GM12878 (cell line): ENCODE measurements around the gene PCBD2. TPM values are rescaled to one million over a fixed set of nuclear protein-coding genes. Genes with fewer than 3 reads are reported as not detected.
A peak's percentile ranks its signal among the peaks of the same experiment; 100 is the strongest.

Experiments
- BACH1 ChIP-seq: fragments of 450-650 bp; IDR thresholded peaks from 2 replicates; pipeline ENCODE4 v1.6.1; 2017; ENCODE audit warnings: mild to moderate bottlenecking, borderline replicate concordance
- BHLHE40 ChIP-seq, 2 experiments: fragments of 450-650 bp in 1 of 2; IDR thresholded peaks; 2 replicates each; pipeline ENCODE4 v1.6.1; 2011 to 2017; ENCODE audit warnings: low read depth in 2 of 2, borderline replicate concordance in 1 of 2, improper control_type of control experiment in 1 of 2, low read length in 1 of 2, mild to moderate bottlenecking in 1 of 2
- CREB1 ChIP-seq: IDR thresholded peaks from 2 replicates; pipeline ENCODE4 v1.6.1; 2012; ENCODE audit warnings: low read depth, mild to moderate bottlenecking, inconsistent platforms
- EED ChIP-seq: sonication (generic); IDR thresholded peaks from 2 replicates; pipeline ENCODE4 v1.6.1; 2016; ENCODE audit warnings: antibody characterized with exemption, low read depth
- JUNB ChIP-seq: IDR thresholded peaks from 2 replicates; pipeline ENCODE4 v1.6.1; 2016; ENCODE audit warnings: antibody characterized with exemption, mild to moderate bottlenecking
- NKRF ChIP-seq: fragments of 450-650 bp; conservative IDR thresholded peaks from 2 replicates; pipeline ENCODE4 v1.6.1; 2017; ENCODE audit warnings: mild to moderate bottlenecking, moderate library complexity
- NR2C1 ChIP-seq: fragments of 450-650 bp; IDR thresholded peaks from 2 replicates; pipeline ENCODE4 v1.6.1; 2017; ENCODE audit warnings: antibody characterized with exemption, mild to moderate bottlenecking, moderate library complexity
- NR2F1 ChIP-seq: fragments of 450-650 bp; conservative IDR thresholded peaks from 2 replicates; pipeline ENCODE4 v1.6.1; 2017; ENCODE audit warnings: mild to moderate bottlenecking
- POLR2AphosphoS5 ChIP-seq: IDR thresholded peaks from 2 replicates; pipeline ENCODE4 v1.6.1; 2011; ENCODE audit warnings: mild to moderate bottlenecking, low read length, inconsistent platforms
- RELB ChIP-seq: fragments of 450-650 bp; IDR thresholded peaks from 2 replicates; pipeline ENCODE4 v1.6.1; 2017; ENCODE audit warnings: low read depth, mild to moderate bottlenecking, moderate library complexity
- RUNX3 ChIP-seq: IDR thresholded peaks from 2 replicates; pipeline ENCODE4 v1.6.1; 2012; ENCODE audit warnings: low read length, inconsistent platforms
- SIN3A ChIP-seq: IDR thresholded peaks from 2 replicates; pipeline ENCODE4 v1.6.1; 2012; ENCODE audit warnings: low read depth, low read length, improper control_type of control experiment
- SIX5 ChIP-seq: IDR thresholded peaks from 2 replicates; pipeline ENCODE4 v1.6.1; 2011; ENCODE audit warnings: mild to moderate bottlenecking, low read depth, low read length, moderate library complexity; ENCODE audit not compliant: severe bottlenecking
- TARDBP ChIP-seq: IDR thresholded peaks from 2 replicates; pipeline ENCODE4 v1.6.1; 2016; ENCODE audit warnings: borderline replicate concordance
- YY1 ChIP-seq: IDR thresholded peaks from 2 replicates; pipeline ENCODE4 v1.6.1; 2011; ENCODE audit warnings: low read depth, mild to moderate bottlenecking, low read length
- ZBED1 ChIP-seq: IDR thresholded peaks from 2 replicates; pipeline ENCODE4 v1.6.1; 2016; ENCODE audit warnings: borderline replicate concordance
- ZNF207 ChIP-seq: fragments of 450-650 bp; IDR thresholded peaks from 2 replicates; pipeline ENCODE4 v1.6.1; 2014; ENCODE audit warnings: antibody characterized with exemption, mild to moderate bottlenecking, borderline replicate concordance
- polyA plus RNA-seq, 11 experiments: library from polyadenylated mRNA; depleted of rRNA in 4 of 11; unstranded in 6 of 11; stranded (reverse) in 5 of 11; fragments of >200 nt; fragmentation: Nextera tagmentation in 4 of 11; fragmentation: Illumina TruSeq in 1 of 11; extraction: Ambion mirVana in 4 of 11; extraction: Trizol in 1 of 11; gene quantifications; 1 replicate in 1 of 11; 2 replicates in 10 of 11; pipeline versions ENCODE4 v1.2.1 to v1.2.3, GENCODE V29; 2011 to 2016; ENCODE audit warnings: inconsistent platforms in 2 of 11, missing spikeins in 2 of 11, low read depth in 1 of 11
- total RNA-seq, 4 experiments: library from RNA; depleted of rRNA in 3 of 4; stranded (reverse); fragments of >200 nt in 3 of 4; fragmentation: Illumina TruSeq in 1 of 4; extraction: Trizol in 1 of 4; gene quantifications; 2 replicates each; pipeline versions ENCODE4 v1.2.1 to v1.2.3, GENCODE V29; 2013 to 2021
- TF ChIP-seq, protein P1 (sequence below): fragments of 450-650 bp; IDR thresholded peaks from 2 replicates; pipeline ENCODE4 v1.6.1; 2016; ENCODE audit warnings: mild to moderate bottlenecking
- TF ChIP-seq, protein P2 (sequence below): fragments of 450-650 bp; IDR thresholded peaks from 2 replicates; pipeline ENCODE4 v1.6.1; 2016; ENCODE audit warnings: mild to moderate bottlenecking, moderate library complexity, borderline replicate concordance
- TF ChIP-seq, protein P3 (sequence below): IDR thresholded peaks from 2 replicates; pipeline ENCODE4 v1.6.1; 2012; ENCODE audit warnings: low read depth, low read length, improper control_type of control experiment

Gene PCBD2
- total and polyA plus RNA-seq, 10 of the 15 experiments (the other 5 are each of a cell fraction or from before 2014, with no cell fraction given) = 5.4 to 13.6 (median 6.7) TPM

- TF ChIP-seq, protein P1, sequence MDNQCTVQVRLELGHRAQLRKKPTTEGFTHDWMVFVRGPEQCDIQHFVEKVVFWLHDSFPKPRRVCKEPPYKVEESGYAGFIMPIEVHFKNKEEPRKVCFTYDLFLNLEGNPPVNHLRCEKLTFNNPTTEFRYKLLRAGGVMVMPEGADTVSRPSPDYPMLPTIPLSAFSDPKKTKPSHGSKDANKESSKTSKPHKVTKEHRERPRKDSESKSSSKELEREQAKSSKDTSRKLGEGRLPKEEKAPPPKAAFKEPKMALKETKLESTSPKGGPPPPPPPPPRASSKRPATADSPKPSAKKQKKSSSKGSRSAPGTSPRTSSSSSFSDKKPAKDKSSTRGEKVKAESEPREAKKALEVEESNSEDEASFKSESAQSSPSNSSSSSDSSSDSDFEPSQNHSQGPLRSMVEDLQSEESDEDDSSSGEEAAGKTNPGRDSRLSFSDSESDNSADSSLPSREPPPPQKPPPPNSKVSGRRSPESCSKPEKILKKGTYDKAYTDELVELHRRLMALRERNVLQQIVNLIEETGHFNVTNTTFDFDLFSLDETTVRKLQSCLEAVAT = peak; percentile 98
- TF ChIP-seq, protein P2, sequence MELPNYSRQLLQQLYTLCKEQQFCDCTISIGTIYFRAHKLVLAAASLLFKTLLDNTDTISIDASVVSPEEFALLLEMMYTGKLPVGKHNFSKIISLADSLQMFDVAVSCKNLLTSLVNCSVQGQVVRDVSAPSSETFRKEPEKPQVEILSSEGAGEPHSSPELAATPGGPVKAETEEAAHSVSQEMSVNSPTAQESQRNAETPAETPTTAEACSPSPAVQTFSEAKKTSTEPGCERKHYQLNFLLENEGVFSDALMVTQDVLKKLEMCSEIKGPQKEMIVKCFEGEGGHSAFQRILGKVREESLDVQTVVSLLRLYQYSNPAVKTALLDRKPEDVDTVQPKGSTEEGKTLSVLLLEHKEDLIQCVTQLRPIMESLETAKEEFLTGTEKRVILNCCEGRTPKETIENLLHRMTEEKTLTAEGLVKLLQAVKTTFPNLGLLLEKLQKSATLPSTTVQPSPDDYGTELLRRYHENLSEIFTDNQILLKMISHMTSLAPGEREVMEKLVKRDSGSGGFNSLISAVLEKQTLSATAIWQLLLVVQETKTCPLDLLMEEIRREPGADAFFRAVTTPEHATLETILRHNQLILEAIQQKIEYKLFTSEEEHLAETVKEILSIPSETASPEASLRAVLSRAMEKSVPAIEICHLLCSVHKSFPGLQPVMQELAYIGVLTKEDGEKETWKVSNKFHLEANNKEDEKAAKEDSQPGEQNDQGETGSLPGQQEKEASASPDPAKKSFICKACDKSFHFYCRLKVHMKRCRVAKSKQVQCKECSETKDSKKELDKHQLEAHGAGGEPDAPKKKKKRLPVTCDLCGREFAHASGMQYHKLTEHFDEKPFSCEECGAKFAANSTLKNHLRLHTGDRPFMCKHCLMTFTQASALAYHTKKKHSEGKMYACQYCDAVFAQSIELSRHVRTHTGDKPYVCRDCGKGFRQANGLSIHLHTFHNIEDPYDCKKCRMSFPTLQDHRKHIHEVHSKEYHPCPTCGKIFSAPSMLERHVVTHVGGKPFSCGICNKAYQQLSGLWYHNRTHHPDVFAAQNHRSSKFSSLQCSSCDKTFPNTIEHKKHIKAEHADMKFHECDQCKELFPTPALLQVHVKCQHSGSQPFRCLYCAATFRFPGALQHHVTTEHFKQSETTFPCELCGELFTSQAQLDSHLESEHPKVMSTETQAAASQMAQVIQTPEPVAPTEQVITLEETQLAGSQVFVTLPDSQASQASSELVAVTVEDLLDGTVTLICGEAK = peak; percentile 63; the same call in 1 of the 2 replicates
- TF ChIP-seq EED = no peak
- peak; percentile 63 for TF ChIP-seq SIX5
- TF ChIP-seq RELB = peak; percentile 57
- peak; percentile 92 for TF ChIP-seq NR2C1
- peak; percentile 100 for TF ChIP-seq YY1
- TF ChIP-seq BACH1 = peak; percentile 75; the same call in 1 of the 2 replicates
- peak in 1 of 2 experiments; percentile 68; a peak in 2 of 4 replicates for TF ChIP-seq BHLHE40 (IDR thresholded peaks at IDR 0.05; ENCODE audit: borderline replicate concordance in 1 of 2, low read depth in 2 of 2, low read length in 1 of 2)
- 0 out of 2 replicates have a peak, but pooled peaks have one; percentile 25 for TF ChIP-seq RUNX3
- TF ChIP-seq ZNF207 = 0 out of 2 replicates have a peak, but pooled peaks have one; percentile 81
- TF ChIP-seq POLR2AphosphoS5 = peak; percentile 86
- TF ChIP-seq NKRF = peak; percentile 73
- TF ChIP-seq TARDBP = peak; percentile 76; the same call in 1 of the 2 replicates
- TF ChIP-seq JUNB = no peak
- TF ChIP-seq NR2F1 = peak; percentile 56; the same call in 1 of the 2 replicates
- TF ChIP-seq, protein P3, sequence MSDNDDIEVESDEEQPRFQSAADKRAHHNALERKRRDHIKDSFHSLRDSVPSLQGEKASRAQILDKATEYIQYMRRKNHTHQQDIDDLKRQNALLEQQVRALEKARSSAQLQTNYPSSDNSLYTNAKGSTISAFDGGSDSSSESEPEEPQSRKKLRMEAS = 0 out of 2 replicates have a peak, but pooled peaks have one; percentile 23
- peak; percentile 6; the same call in 1 of the 2 replicates for TF ChIP-seq ZBED1
- no peak for TF ChIP-seq CREB1
- peak; percentile 66 for TF ChIP-seq SIN3A
These were observed 30.7 kb upstream of the PCBD2 start, which contains the start of gene TXNDC15 (continued) for GRCh38 chr5:134873987-134874830.
